KMS-11 (cell line): Measurements from ENCODE around the gene EPHA5.

Source experiments
- H2AFZ ChIP-seq: fragments of 200-600 bp; sonication (generic); 2 replicates; pipeline ENCODE4 v1.6.1; 2016; ENCODE audit warnings: antibody characterized with exemption, mixed run types, low read depth
- H3K27ac ChIP-seq: fragments of 200-600 bp; sonication (generic); 2 replicates; pipeline ENCODE4 v1.6.1; 2016; ENCODE audit warnings: mild to moderate bottlenecking, mixed run types
- H3K27me3 ChIP-seq: fragments of 200-600 bp; sonication (generic); 2 replicates; pipeline ENCODE4 v1.6.1; 2017; ENCODE audit warnings: mild to moderate bottlenecking, low read depth, mixed run types, moderate library complexity; ENCODE audit not compliant: insufficient read depth
- H3K36me3 ChIP-seq: fragments of 200-600 bp; sonication (generic); 2 replicates; pipeline ENCODE4 v1.6.1; 2017; ENCODE audit warnings: mild to moderate bottlenecking, mixed run types; ENCODE audit not compliant: insufficient read depth
- H3K4me1 ChIP-seq: fragments of 200-600 bp; sonication (generic); 2 replicates; pipeline ENCODE4 v1.6.1; 2016; ENCODE audit warnings: mild to moderate bottlenecking, low read depth, mixed run types; ENCODE audit not compliant: poor library complexity, severe bottlenecking
- H3K4me2 ChIP-seq: fragments of 200-600 bp; sonication (generic); 2 replicates; pipeline ENCODE4 v1.7.0; 2016; ENCODE audit warnings: mild to moderate bottlenecking, mixed run types
- H3K4me3 ChIP-seq: fragments of 200-600 bp; sonication (generic); IDR thresholded peaks from 2 replicates; pipeline ENCODE4 v1.6.1; 2017; ENCODE audit warnings: low read depth, low read length, mixed read lengths; ENCODE audit not compliant: insufficient read depth
- H3K79me2 ChIP-seq: fragments of 200-600 bp; sonication (generic); 2 replicates; pipeline ENCODE4 v1.6.1; 2016; ENCODE audit warnings: low read depth, mixed run types; ENCODE audit not compliant: insufficient read depth
- H3K9ac ChIP-seq: fragments of 200-600 bp; sonication (generic); 2 replicates; pipeline ENCODE4 v1.6.1; 2016; ENCODE audit warnings: mild to moderate bottlenecking, mixed run types
- H4K20me1 ChIP-seq: fragments of 200-600 bp; sonication (generic); 2 replicates; pipeline ENCODE4 v1.6.1; 2016; ENCODE audit warnings: mild to moderate bottlenecking, mixed run types; ENCODE audit not compliant: insufficient read depth
- TF ChIP-seq, protein P1 (sequence below): fragments of 200-600 bp; sonication (generic); conservative IDR thresholded peaks from 2 replicates; pipeline ENCODE4 v1.6.1; 2017; ENCODE audit warnings: low read depth, mild to moderate bottlenecking, antibody characterized with exemption, low read length, moderate library complexity, mixed read lengths

The EPHA5 gene

DNA sequence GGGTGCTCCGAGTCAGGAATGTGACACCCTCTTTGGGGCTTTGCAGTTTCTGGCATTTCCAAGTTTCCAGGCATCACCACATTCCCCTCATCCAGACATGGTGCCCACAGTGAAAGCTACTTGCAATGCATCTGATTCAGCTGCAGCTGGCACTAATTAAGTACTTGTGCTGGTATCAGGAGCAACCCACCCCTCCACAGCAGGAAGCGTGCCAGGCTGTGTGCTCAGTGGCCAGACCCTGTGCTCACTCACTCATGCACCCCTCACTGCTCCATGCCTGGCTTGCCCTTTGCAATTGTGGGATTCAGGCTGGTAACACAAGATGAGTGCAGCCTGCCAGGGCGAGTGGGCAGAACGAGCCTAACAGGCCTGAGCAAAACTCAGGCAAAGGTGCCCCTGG lies 271.2 kb downstream of the EPHA5 start:
- TF ChIP-seq, protein P1, sequence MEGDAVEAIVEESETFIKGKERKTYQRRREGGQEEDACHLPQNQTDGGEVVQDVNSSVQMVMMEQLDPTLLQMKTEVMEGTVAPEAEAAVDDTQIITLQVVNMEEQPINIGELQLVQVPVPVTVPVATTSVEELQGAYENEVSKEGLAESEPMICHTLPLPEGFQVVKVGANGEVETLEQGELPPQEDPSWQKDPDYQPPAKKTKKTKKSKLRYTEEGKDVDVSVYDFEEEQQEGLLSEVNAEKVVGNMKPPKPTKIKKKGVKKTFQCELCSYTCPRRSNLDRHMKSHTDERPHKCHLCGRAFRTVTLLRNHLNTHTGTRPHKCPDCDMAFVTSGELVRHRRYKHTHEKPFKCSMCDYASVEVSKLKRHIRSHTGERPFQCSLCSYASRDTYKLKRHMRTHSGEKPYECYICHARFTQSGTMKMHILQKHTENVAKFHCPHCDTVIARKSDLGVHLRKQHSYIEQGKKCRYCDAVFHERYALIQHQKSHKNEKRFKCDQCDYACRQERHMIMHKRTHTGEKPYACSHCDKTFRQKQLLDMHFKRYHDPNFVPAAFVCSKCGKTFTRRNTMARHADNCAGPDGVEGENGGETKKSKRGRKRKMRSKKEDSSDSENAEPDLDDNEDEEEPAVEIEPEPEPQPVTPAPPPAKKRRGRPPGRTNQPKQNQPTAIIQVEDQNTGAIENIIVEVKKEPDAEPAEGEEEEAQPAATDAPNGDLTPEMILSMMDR = no peak
- no peak overlapping the region for H3K27ac ChIP-seq
- H3K4me1 ChIP-seq = no peaks in the 10 kb centered on the region
- no peaks in the 10 kb centered on the region for H4K20me1 ChIP-seq
- no peak overlapping the region for H3K9ac ChIP-seq
- H3K27me3 ChIP-seq = no peaks in the 10 kb centered on the region
- no peak overlapping the region for H3K4me2 ChIP-seq
- no peak overlapping the region for H3K4me3 ChIP-seq
- no peaks in the 10 kb centered on the region for H3K36me3 ChIP-seq
- H2AFZ ChIP-seq = no peak overlapping the region
- H3K79me2 ChIP-seq = no peaks in the 10 kb centered on the region

DNA sequence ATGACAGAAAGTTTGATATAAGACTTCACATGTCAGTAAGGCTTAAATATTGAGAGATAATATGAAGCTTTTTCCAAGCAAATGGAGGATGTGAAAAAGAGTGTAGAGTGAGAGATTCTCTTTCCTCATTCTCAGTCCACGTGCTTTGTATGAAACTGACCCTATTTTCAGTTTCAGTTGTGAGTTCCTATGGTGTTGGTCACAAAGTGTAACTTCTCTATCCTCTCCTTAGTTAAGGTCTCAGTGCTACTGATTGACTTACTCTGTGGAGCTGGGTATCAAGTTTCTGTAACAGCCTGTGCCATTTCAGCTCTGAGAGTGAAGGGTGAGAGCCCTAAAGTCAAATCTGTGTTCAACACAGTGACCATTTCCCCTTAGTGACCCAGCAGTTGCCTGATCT lies 277.2 kb downstream of the EPHA5 start:
- Histone ChIP-seq H3K4me3 (no peak overlapping the region), H3K9ac (no peak overlapping the region; the same call in 1 of the 2 replicates), H3K27me3 (no peaks in the 10 kb centered on the region), H3K4me2 (peak overlapping the region; percentile 75), H3K27ac (peak overlapping the region; percentile 50), H3K4me1 (peaks cover 18% of the 10 kb centered on the region), H4K20me1 (no peaks in the 10 kb centered on the region), H2AFZ (peak overlapping the region; percentile 44), H3K79me2 (no peaks in the 10 kb centered on the region), H3K36me3 (no peaks in the 10 kb centered on the region)
- TF ChIP-seq, protein P1 = no peak

DNA sequence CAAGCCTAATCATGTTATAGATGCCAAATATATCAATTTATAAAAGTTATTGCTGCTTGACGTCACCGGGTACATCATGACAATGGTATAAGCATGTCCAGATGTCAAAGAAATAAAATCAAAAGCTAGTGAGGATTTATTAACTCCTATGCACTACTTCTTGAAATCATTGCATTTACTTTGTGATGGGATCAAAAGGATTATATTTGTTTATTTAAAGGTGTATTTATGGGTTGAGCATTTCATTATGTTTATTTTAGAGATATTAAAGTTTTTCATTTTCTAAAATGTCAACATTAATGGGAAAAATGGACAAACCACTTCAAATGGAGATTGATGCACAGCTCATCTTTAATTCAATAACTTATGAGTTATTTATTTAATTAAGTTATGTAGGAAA lies 277.8 kb downstream of the EPHA5 start:
- TF ChIP-seq, protein P1 = no peak
- Histone ChIP-seq H3K36me3 (no peaks in the 10 kb centered on the region), H3K4me1 (peaks cover 18% of the 10 kb centered on the region)

DNA sequence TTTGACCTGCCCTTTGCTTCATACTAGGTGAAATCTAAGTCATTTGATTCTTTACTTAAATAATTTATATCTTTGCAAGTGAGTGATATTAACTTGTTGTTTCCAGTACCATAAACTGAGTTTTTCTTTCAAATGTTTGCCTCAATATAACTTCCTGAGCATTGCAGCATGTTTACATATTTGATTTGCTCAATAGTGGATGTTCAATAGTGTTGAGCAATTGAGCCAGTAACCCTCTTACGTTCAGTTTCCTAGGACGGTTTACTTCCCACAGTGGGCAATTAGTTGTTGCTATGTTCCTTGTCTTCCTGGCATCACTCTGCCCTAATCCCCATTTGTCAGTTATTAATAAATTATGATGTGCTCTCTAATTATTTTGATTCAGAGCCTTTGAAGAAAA lies 278.5 kb downstream of the EPHA5 start:
- H3K36me3 ChIP-seq = no peaks in the 10 kb centered on the region
- no peaks in the 10 kb centered on the region for H3K27me3 ChIP-seq
- no peaks in the 10 kb centered on the region for H4K20me1 ChIP-seq
- no peak overlapping the region for H3K9ac ChIP-seq
- no peak overlapping the region for H3K27ac ChIP-seq
- no peak overlapping the region for H3K4me2 ChIP-seq
- no peak overlapping the region for H2AFZ ChIP-seq
- H3K79me2 ChIP-seq = no peaks in the 10 kb centered on the region
- peaks cover 18% of the 10 kb centered on the region for H3K4me1 ChIP-seq
- H3K4me3 ChIP-seq = no peak overlapping the region
- TF ChIP-seq, protein P1 = no peak

More for the DNA sequence above, 277.8 kb downstream of the EPHA5 start:
- H3K79me2 ChIP-seq = no peaks in the 10 kb centered on the region
- H3K9ac ChIP-seq = no peak overlapping the region; the same call in 1 of the 2 replicates
- no peak overlapping the region for H3K4me3 ChIP-seq
- peak overlapping the region; percentile 75 for H3K4me2 ChIP-seq
- H3K27ac ChIP-seq = peak overlapping the region; percentile 50
- no peaks in the 10 kb centered on the region for H3K27me3 ChIP-seq
- no peaks in the 10 kb centered on the region for H4K20me1 ChIP-seq
- peak overlapping the region; percentile 44 for H2AFZ ChIP-seq
